K562 (cell line): ENCODE results near the gene TSPAN18. TPM values are rescaled to one million over a fixed set of nuclear protein-coding genes. Genes with fewer than 3 reads are reported as not detected.

Experiments used
- ARNT ChIP-seq, 2 experiments: fragments of 450-650 bp; IDR thresholded peaks; 2 replicates each; pipeline ENCODE4 v1.6.1; 2016; ENCODE audit warnings: mild to moderate bottlenecking in 1 of 2
- COPS2 ChIP-seq: fragments of 450-650 bp; conservative IDR thresholded peaks from 2 replicates; pipeline ENCODE4 v1.6.1; 2016; ENCODE audit warnings: mild to moderate bottlenecking, moderate library complexity
- EP400 ChIP-seq: fragments of 450-650 bp; IDR thresholded peaks from 2 replicates; pipeline ENCODE4 v1.6.1; 2017; ENCODE audit warnings: antibody characterized with exemption, mild to moderate bottlenecking, moderate library complexity
- ETV1 ChIP-seq: fragments of 450-650 bp; conservative IDR thresholded peaks from 2 replicates; pipeline ENCODE4 v1.6.1; 2016; ENCODE audit warnings: missing genetic modification characterization, control low read depth, low read depth, missing compliant biosample characterization
- FOS ChIP-seq: IDR thresholded peaks from 3 replicates; pipeline ENCODE4 v1.6.1; 2011; ENCODE audit not compliant: insufficient read length; ENCODE audit errors: extremely low read depth
- GABPB2 ChIP-seq: fragments of 250-450 bp; sonication (Bioruptor Pico); conservative IDR thresholded peaks from 2 replicates; pipeline ENCODE4 v1.5.1; 2021; ENCODE audit warnings: mild to moderate bottlenecking
- HNRNPL ChIP-seq: fragments of 200-400 bp; formaldehyde crosslinking; IDR thresholded peaks from 2 replicates; pipeline ENCODE4 v1.6.1; 2017; ENCODE audit warnings: low read depth, mild to moderate bottlenecking, low read length
- SNRNP70 ChIP-seq: fragments of 200-400 bp; formaldehyde crosslinking; optimal IDR thresholded peaks from 2 replicates; pipeline ENCODE3; 2017; ENCODE audit warnings: low read depth, low read length
- polyA plus RNA-seq, 8 experiments: library from polyadenylated mRNA; depleted of rRNA in 4 of 8; stranded (reverse) in 5 of 8; unstranded in 3 of 8; fragments of >200 nt; fragmentation: Nextera tagmentation in 2 of 8; fragmentation: Illumina TruSeq in 1 of 8; extraction: Ambion mirVana in 2 of 8; extraction: Trizol in 1 of 8; gene quantifications; 2 replicates each; pipeline versions ENCODE4 v1.2.1 to v1.2.3, GENCODE V29; 2011 to 2014; ENCODE audit warnings: inconsistent platforms in 1 of 8, missing spikeins in 1 of 8
- total RNA-seq, 7 experiments: library from RNA; depleted of rRNA in 6 of 7; stranded (reverse); fragments of >200 nt in 6 of 7; fragmentation: Illumina TruSeq in 2 of 7; extraction: Trizol in 2 of 7; gene quantifications; 2 replicates each; pipeline versions ENCODE4 v1.2.1 to v1.2.3, GENCODE V29; 2011 to 2021; ENCODE audit warnings: low replicate concordance in 1 of 7
- TF ChIP-seq, protein P1 (sequence below): fragments of 200-600 bp; sonication (generic); IDR thresholded peaks from one replicate; pipeline ENCODE4 v1.6.1; 2012; ENCODE audit warnings: mild to moderate bottlenecking, low read depth, low read length, inconsistent platforms
- TF ChIP-seq, protein P2 (sequence below): fragments of 450-650 bp; IDR thresholded peaks from 2 replicates; pipeline ENCODE4 v1.6.1; 2018; ENCODE audit warnings: mild to moderate bottlenecking, low read depth; ENCODE audit not compliant: partially characterized antibody
- TF ChIP-seq, protein P3 (sequence below): sonication (generic); formaldehyde crosslinking; IDR thresholded peaks from 2 replicates; pipeline ENCODE4 v1.8.0; 2022; ENCODE audit warnings: missing genetic modification reagents, mild to moderate bottlenecking, borderline replicate concordance

TSPAN18 gene
- total and polyA plus RNA-seq, 9 of the 15 experiments (the other 6 are each of a cell fraction or from before 2014, with no cell fraction given): 0.17 to 0.35 (median 0.22) TPM; not detected in 4

DNA sequence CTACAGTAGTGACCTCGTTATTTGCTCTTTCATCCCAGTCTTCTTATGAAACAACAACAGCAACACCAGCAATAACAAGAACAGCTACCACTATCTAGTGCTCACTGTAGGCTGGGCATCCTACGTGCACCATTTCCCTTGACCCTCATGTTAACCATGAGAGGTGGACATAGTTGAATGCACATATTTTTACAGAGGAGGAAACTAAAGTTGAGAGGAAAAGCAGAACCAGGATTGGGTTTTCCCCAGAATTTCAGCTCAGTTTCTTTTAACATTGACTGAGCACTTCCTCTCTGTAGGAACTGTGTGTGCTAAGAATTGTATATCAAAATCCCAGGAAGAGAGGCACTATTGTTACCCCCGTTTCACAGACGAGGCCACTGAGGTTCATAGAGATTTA, 39.4 kb upstream of the TSPAN18 start (continued):
- TF ChIP-seq, protein P1, sequence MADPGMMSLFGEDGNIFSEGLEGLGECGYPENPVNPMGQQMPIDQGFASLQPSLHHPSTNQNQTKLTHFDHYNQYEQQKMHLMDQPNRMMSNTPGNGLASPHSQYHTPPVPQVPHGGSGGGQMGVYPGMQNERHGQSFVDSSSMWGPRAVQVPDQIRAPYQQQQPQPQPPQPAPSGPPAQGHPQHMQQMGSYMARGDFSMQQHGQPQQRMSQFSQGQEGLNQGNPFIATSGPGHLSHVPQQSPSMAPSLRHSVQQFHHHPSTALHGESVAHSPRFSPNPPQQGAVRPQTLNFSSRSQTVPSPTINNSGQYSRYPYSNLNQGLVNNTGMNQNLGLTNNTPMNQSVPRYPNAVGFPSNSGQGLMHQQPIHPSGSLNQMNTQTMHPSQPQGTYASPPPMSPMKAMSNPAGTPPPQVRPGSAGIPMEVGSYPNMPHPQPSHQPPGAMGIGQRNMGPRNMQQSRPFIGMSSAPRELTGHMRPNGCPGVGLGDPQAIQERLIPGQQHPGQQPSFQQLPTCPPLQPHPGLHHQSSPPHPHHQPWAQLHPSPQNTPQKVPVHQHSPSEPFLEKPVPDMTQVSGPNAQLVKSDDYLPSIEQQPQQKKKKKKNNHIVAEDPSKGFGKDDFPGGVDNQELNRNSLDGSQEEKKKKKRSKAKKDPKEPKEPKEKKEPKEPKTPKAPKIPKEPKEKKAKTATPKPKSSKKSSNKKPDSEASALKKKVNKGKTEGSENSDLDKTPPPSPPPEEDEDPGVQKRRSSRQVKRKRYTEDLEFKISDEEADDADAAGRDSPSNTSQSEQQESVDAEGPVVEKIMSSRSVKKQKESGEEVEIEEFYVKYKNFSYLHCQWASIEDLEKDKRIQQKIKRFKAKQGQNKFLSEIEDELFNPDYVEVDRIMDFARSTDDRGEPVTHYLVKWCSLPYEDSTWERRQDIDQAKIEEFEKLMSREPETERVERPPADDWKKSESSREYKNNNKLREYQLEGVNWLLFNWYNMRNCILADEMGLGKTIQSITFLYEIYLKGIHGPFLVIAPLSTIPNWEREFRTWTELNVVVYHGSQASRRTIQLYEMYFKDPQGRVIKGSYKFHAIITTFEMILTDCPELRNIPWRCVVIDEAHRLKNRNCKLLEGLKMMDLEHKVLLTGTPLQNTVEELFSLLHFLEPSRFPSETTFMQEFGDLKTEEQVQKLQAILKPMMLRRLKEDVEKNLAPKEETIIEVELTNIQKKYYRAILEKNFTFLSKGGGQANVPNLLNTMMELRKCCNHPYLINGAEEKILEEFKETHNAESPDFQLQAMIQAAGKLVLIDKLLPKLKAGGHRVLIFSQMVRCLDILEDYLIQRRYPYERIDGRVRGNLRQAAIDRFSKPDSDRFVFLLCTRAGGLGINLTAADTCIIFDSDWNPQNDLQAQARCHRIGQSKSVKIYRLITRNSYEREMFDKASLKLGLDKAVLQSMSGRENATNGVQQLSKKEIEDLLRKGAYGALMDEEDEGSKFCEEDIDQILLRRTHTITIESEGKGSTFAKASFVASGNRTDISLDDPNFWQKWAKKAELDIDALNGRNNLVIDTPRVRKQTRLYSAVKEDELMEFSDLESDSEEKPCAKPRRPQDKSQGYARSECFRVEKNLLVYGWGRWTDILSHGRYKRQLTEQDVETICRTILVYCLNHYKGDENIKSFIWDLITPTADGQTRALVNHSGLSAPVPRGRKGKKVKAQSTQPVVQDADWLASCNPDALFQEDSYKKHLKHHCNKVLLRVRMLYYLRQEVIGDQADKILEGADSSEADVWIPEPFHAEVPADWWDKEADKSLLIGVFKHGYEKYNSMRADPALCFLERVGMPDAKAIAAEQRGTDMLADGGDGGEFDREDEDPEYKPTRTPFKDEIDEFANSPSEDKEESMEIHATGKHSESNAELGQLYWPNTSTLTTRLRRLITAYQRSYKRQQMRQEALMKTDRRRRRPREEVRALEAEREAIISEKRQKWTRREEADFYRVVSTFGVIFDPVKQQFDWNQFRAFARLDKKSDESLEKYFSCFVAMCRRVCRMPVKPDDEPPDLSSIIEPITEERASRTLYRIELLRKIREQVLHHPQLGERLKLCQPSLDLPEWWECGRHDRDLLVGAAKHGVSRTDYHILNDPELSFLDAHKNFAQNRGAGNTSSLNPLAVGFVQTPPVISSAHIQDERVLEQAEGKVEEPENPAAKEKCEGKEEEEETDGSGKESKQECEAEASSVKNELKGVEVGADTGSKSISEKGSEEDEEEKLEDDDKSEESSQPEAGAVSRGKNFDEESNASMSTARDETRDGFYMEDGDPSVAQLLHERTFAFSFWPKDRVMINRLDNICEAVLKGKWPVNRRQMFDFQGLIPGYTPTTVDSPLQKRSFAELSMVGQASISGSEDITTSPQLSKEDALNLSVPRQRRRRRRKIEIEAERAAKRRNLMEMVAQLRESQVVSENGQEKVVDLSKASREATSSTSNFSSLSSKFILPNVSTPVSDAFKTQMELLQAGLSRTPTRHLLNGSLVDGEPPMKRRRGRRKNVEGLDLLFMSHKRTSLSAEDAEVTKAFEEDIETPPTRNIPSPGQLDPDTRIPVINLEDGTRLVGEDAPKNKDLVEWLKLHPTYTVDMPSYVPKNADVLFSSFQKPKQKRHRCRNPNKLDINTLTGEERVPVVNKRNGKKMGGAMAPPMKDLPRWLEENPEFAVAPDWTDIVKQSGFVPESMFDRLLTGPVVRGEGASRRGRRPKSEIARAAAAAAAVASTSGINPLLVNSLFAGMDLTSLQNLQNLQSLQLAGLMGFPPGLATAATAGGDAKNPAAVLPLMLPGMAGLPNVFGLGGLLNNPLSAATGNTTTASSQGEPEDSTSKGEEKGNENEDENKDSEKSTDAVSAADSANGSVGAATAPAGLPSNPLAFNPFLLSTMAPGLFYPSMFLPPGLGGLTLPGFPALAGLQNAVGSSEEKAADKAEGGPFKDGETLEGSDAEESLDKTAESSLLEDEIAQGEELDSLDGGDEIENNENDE: no peak
- no peak for TF ChIP-seq HNRNPL
- no peak for TF ChIP-seq FOS
- TF ChIP-seq ETV1 (tag): no peak
- no peak for TF ChIP-seq GABPB2
- TF ChIP-seq EP400: no peak
- no peak for TF ChIP-seq COPS2
- no peak for TF ChIP-seq ARNT (IDR thresholded peaks at IDR 0.05)
- TF ChIP-seq SNRNP70: no peak
- TF ChIP-seq, protein P2, sequence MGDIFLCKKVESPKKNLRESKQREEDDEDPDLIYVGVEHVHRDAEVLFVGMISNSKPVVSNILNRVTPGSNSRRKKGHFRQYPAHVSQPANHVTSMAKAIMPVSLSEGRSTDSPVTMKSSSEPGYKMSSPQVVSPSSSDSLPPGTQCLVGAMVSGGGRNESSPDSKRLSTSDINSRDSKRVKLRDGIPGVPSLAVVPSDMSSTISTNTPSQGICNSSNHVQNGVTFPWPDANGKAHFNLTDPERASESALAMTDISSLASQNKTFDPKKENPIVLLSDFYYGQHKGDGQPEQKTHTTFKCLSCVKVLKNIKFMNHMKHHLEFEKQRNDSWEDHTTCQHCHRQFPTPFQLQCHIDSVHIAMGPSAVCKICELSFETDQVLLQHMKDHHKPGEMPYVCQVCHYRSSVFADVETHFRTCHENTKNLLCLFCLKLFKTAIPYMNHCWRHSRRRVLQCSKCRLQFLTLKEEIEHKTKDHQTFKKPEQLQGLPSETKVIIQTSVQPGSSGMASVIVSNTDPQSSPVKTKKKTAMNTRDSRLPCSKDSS: no peak
- TF ChIP-seq, protein P3, sequence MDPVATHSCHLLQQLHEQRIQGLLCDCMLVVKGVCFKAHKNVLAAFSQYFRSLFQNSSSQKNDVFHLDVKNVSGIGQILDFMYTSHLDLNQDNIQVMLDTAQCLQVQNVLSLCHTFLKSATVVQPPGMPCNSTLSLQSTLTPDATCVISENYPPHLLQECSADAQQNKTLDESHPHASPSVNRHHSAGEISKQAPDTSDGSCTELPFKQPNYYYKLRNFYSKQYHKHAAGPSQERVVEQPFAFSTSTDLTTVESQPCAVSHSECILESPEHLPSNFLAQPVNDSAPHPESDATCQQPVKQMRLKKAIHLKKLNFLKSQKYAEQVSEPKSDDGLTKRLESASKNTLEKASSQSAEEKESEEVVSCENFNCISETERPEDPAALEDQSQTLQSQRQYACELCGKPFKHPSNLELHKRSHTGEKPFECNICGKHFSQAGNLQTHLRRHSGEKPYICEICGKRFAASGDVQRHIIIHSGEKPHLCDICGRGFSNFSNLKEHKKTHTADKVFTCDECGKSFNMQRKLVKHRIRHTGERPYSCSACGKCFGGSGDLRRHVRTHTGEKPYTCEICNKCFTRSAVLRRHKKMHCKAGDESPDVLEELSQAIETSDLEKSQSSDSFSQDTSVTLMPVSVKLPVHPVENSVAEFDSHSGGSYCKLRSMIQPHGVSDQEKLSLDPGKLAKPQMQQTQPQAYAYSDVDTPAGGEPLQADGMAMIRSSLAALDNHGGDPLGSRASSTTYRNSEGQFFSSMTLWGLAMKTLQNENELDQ (CRISPR knock-in tag): no peak
